ENCODE measurements around the gene CYP1A2. TPM values are rescaled to one million over a fixed set of nuclear protein-coding genes. Genes with fewer than 3 reads are reported as not detected.

The CYP1A2 gene
- total RNA-seq, 1 experiment from 2014 or later: not detected

DNA sequence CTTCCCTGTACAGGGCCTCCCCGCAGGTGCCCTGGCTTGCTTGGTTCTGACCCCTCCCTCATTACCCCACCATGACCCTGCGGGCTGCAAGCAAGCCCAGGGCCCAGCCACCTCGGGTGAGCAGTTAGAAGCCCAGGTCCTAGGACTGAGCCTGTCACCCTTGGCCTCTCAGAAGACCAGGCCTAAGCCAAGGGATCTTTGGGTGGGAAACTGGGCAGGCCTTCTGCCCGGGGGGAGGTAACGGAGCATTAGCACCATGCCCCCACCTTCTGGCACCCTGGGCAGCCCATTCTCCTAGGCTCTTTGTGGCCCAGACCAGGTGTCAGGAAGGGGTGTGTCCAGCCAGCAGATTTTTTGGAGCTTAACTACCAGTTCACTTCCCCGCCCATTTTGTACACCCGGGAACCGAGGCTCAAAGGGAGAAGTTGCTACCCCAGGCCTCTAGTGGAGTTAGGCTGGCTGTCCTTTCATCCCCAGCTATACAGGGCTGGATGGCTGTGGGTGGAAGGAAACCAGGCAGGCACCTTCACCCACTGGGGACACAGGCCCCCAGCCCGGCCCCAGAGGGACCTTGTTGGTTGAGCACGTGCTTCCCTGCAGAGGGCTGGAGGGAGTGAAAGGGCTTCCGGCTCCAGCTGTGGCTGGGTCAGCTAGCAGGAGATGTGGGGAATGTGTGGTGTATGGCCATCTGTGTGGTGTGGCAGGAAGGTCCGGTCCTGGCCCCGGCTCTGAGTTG is 34.6 kb downstream of the CYP1A2 start:
- no peak overlapping the region for H3T11ph ChIP-seq (ENCODE audit: low read length)
- H2AFZ ChIP-seq (ENCODE audit: low read length): no peak overlapping the region
- H4K8ac ChIP-seq (replicated peaks; ENCODE audit: insufficient read length, low read depth, low read length): no peak overlapping the region
- TF ChIP-seq, protein P1, sequence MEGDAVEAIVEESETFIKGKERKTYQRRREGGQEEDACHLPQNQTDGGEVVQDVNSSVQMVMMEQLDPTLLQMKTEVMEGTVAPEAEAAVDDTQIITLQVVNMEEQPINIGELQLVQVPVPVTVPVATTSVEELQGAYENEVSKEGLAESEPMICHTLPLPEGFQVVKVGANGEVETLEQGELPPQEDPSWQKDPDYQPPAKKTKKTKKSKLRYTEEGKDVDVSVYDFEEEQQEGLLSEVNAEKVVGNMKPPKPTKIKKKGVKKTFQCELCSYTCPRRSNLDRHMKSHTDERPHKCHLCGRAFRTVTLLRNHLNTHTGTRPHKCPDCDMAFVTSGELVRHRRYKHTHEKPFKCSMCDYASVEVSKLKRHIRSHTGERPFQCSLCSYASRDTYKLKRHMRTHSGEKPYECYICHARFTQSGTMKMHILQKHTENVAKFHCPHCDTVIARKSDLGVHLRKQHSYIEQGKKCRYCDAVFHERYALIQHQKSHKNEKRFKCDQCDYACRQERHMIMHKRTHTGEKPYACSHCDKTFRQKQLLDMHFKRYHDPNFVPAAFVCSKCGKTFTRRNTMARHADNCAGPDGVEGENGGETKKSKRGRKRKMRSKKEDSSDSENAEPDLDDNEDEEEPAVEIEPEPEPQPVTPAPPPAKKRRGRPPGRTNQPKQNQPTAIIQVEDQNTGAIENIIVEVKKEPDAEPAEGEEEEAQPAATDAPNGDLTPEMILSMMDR (conservative IDR thresholded peaks at IDR 0.05): no peak
- H3K56ac ChIP-seq (ENCODE audit: insufficient read length, low read depth, low read length): no peak overlapping the region
- no peak overlapping the region for H4K5ac ChIP-seq (ENCODE audit: insufficient read length, low read depth, low read length)
- no peak overlapping the region for H3K9ac ChIP-seq (ENCODE audit: extremely low read depth, insufficient read length, low read length)
- H2AK5ac ChIP-seq (ENCODE audit: insufficient read length, low read length): no peak overlapping the region
- H2BK12ac ChIP-seq (ENCODE audit: insufficient read length, low read depth, low read length): no peak overlapping the region
- H3K4me1 Mint-ChIP-seq: peaks cover 32 to 48% of the 10 kb centered on the region in 2 experiments
- no peak overlapping the region for H3K27ac ChIP-seq (ENCODE audit: insufficient read length, low read depth, low read length)
- H2BK120ac ChIP-seq (ENCODE audit: low read depth, low read length, poor library complexity, severe bottlenecking): no peak overlapping the region
- peaks cover 29% of the 10 kb centered on the region for H3K27me3 Mint-ChIP-seq (ENCODE audit: low read depth)
- WGBS (ENCODE audit: extremely low coverage, insufficient read length, low lambda C conversion rate): no CpG with 5 or more reads among the region's 13 CpGs
- no peak overlapping the region for H4K91ac ChIP-seq (ENCODE audit: insufficient read length, low read depth, low read length)
- H2BK5ac ChIP-seq (ENCODE audit: insufficient read length, low read length): no peak overlapping the region
- H3K79me2 ChIP-seq (ENCODE audit: insufficient read depth, low read length): no peaks in the 10 kb centered on the region
- peaks cover 11% of the 10 kb centered on the region for H3K23me2 ChIP-seq (ENCODE audit: insufficient read length, low read depth, low read length, poor library complexity, severe bottlenecking)
- peak overlapping the region; percentile 92 for H3K4me2 ChIP-seq (ENCODE audit: insufficient read depth, insufficient read length, low read length)
- peaks cover 4% of the 10 kb centered on the region; the same call in 1 of the 2 replicates for H3K27me3 ChIP-seq (ENCODE audit: insufficient read depth, low read length)
- peaks cover 4% of the 10 kb centered on the region; the same call in 1 of the 2 replicates for H3K4me1 ChIP-seq (ENCODE audit: insufficient read depth, low read length)
- H3K18ac ChIP-seq (ENCODE audit: insufficient read length, low read depth, low read length): no peak overlapping the region
- no peak for DNase-seq
- H3K23ac ChIP-seq (ENCODE audit: insufficient read length, low read depth, low read length): no peak overlapping the region
- H3K14ac ChIP-seq (ENCODE audit: insufficient read depth, low read length): no peak overlapping the region
- H2BK20ac ChIP-seq (ENCODE audit: low read depth, low read length, poor library complexity, severe bottlenecking): no peak overlapping the region
- H3K4me3 Mint-ChIP-seq: peak overlapping the region; percentile 81 to 87
- no peaks in the 10 kb centered on the region for H3K9me3 ChIP-seq (ENCODE audit: control insufficient read depth, low read depth, low read length)
- no peaks in the 10 kb centered on the region for H3K9me3 Mint-ChIP-seq
- no peaks in the 10 kb centered on the region for H4K20me1 ChIP-seq (ENCODE audit: control insufficient read depth, insufficient read depth, insufficient read length)
- no peak overlapping the region for H3K27ac Mint-ChIP-seq
- no peaks in the 10 kb centered on the region for H3K79me1 ChIP-seq (ENCODE audit: insufficient read depth, low read depth, low read length, poor library complexity, severe bottlenecking)
- no peak overlapping the region for H2BK15ac ChIP-seq (ENCODE audit: low read depth, low read length)
- H3K4ac ChIP-seq (ENCODE audit: low read depth, low read length): no peak overlapping the region
- peaks cover 0 to 5% (median 4%) of the 10 kb centered on the region in 3 experiments; a peak in 3 of 7 replicates for H3K36me3 Mint-ChIP-seq (ENCODE audit: insufficient read depth in 1 of 3, low read depth in 3 of 3)

All from H9 (cell line).